HG02840 (cell line): ENCODE measurements around the gene ZNF286A.
"Not testable (repeated sequence)": the region's sequence is repeated elsewhere in the genome, so short reads cannot be mapped to it uniquely, and the experiment has no call there.

Source experiments
- ATAC-seq: cut with Tn5 transposase; IDR thresholded peaks from one replicate; pipeline ENCODE4 v1.9.1; 2021; ENCODE audit warnings: mild to moderate bottlenecking, moderate library complexity, moderate number of reproducible peaks; ENCODE audit not compliant: unreplicated experiment, low FRiP score

Gene ZNF286A

GRCh38 chr17:15749403-15749802 is 49.9 kb downstream of the ZNF286A start:
- not testable (repeated sequence) for ATAC-seq

- not testable (repeated sequence) for ATAC-seq
Observed at GRCh38 chr17:15768865-15769533, 69.4 kb downstream of the ZNF286A start.
